Progenitor cell of endocrine pancreas (in vitro differentiated cells): ENCODE data around the gene HLA-DQB2. TPM values are rescaled to one million over a fixed set of nuclear protein-coding genes. Genes with fewer than 3 reads are reported as not detected.
"Not testable (repeated sequence)": the region's sequence is repeated elsewhere in the genome, so short reads cannot be mapped to it uniquely, and the experiment has no call there.

Experiments
- DNase-seq: peaks from one replicate; pipeline ENCODE4 v3.0.0; 2021; ENCODE audit warnings: low spot score; ENCODE audit not compliant: unreplicated experiment
- H3K27ac Mint-ChIP-seq: 2 replicates; pipeline ENCODE4 v1.8.0; 2021; ENCODE audit warnings: mild to moderate bottlenecking, moderate library complexity, mixed read lengths
- H3K27me3 Mint-ChIP-seq: 2 replicates; pipeline ENCODE4 v1.8.0; 2021; ENCODE audit warnings: mixed read lengths
- H3K36me3 Mint-ChIP-seq: 2 replicates; pipeline ENCODE4 v1.8.0; 2022; ENCODE audit warnings: mixed read lengths; ENCODE audit not compliant: insufficient read depth
- H3K4me1 Mint-ChIP-seq: 2 replicates; pipeline ENCODE4 v1.8.0; 2021; ENCODE audit warnings: low read depth, mixed read lengths
- H3K4me3 Mint-ChIP-seq: 2 replicates; pipeline ENCODE4 v1.8.0; 2021; ENCODE audit warnings: low read depth, mild to moderate bottlenecking, moderate library complexity, mixed read lengths
- H3K9me3 Mint-ChIP-seq: 2 replicates; pipeline ENCODE4 v1.8.0; 2021; ENCODE audit warnings: low read depth, mixed read lengths
- CTCF ChIP-seq: fragments of 200-600 bp; sonication (generic); IDR thresholded peaks from one replicate; pipeline ENCODE4 v1.5.0; 2021; ENCODE audit warnings: antibody characterized with exemption, mild to moderate bottlenecking; ENCODE audit not compliant: unreplicated experiment
- total RNA-seq: library from RNA; stranded (reverse); gene quantifications from 2 replicates; pipeline ENCODE4 v1.2.1, GENCODE V29; 2021

Gene HLA-DQB2
- total RNA-seq, 1 donor from 2014 or later, result not detected

GRCh38 chr6:32785781-32786533 lies 22.6 kb upstream of the HLA-DQB2 start:
- Mint-ChIP-seq H3K27ac (no peak overlapping the region), H3K4me1 (no peaks in the 10 kb centered on the region), H3K9me3 (no peaks in the 10 kb centered on the region), H3K27me3 (peaks cover 23% of the 10 kb centered on the region), H3K4me3 (no peak overlapping the region), H3K36me3 (no peaks in the 10 kb centered on the region)
- TF ChIP-seq CTCF, result peak; percentile 65
- no peak for DNase-seq

- peaks cover 21% of the 10 kb centered on the region for H3K27me3 Mint-ChIP-seq
- not testable (repeated sequence) for H3K4me1 Mint-ChIP-seq, H3K36me3 Mint-ChIP-seq, H3K9me3 Mint-ChIP-seq, H3K27ac Mint-ChIP-seq, DNase-seq, H3K4me3 Mint-ChIP-seq
Observed at GRCh38 chr6:32782923-32783322, 19.6 kb upstream of the HLA-DQB2 start.

- H3K27ac Mint-ChIP-seq, result no peak overlapping the region
- no peak for TF ChIP-seq CTCF
- peaks cover 5% of the 10 kb centered on the region for H3K27me3 Mint-ChIP-seq
- no peak overlapping the region for H3K4me3 Mint-ChIP-seq
- H3K36me3 Mint-ChIP-seq, result no peaks in the 10 kb centered on the region
- H3K4me1 Mint-ChIP-seq, result no peaks in the 10 kb centered on the region
- no peak for DNase-seq
- H3K9me3 Mint-ChIP-seq, result peaks cover 11% of the 10 kb centered on the region
Observed at GRCh38 chr6:32779036-32779435, 15.7 kb upstream of the HLA-DQB2 start.

- no peak overlapping the region for H3K4me3 Mint-ChIP-seq
- peaks cover 10% of the 10 kb centered on the region for H3K27me3 Mint-ChIP-seq
- TF ChIP-seq CTCF, result no peak
- H3K27ac Mint-ChIP-seq, result no peak overlapping the region
- peaks cover 11% of the 10 kb centered on the region for H3K9me3 Mint-ChIP-seq
- peaks cover 1% of the 10 kb centered on the region for H3K4me1 Mint-ChIP-seq
- no peaks in the 10 kb centered on the region for H3K36me3 Mint-ChIP-seq
- DNase-seq, result no peak
Observed at GRCh38 chr6:32775071-32775470, 11.7 kb upstream of the HLA-DQB2 start.

GRCh38 chr6:32774426-32774825 lies 11.1 kb upstream of the HLA-DQB2 start:
- H3K27me3 Mint-ChIP-seq, result peaks cover 6% of the 10 kb centered on the region
- DNase-seq, result no peak
- no peaks in the 10 kb centered on the region for H3K36me3 Mint-ChIP-seq
- H3K4me3 Mint-ChIP-seq, result no peak overlapping the region
- peaks cover 6% of the 10 kb centered on the region for H3K9me3 Mint-ChIP-seq
- no peak overlapping the region for H3K27ac Mint-ChIP-seq
- TF ChIP-seq CTCF, result no peak
- peaks cover 1% of the 10 kb centered on the region for H3K4me1 Mint-ChIP-seq

GRCh38 chr6:32772656-32773055 lies 9.3 kb upstream of the HLA-DQB2 start:
- Mint-ChIP-seq H3K9me3 (peaks cover 4% of the 10 kb centered on the region), H3K36me3 (no peaks in the 10 kb centered on the region), H3K27ac (no peak overlapping the region), H3K4me1 (peaks cover 1% of the 10 kb centered on the region), H3K4me3 (no peak overlapping the region), H3K27me3 (peaks cover 5% of the 10 kb centered on the region)
- no peak for TF ChIP-seq CTCF
- DNase-seq, result no peak
